GM18498 (cell line): ENCODE data around the gene CCNI2.

Experiments
- ATAC-seq: cut with Tn5 transposase; IDR thresholded peaks from one replicate; pipeline ENCODE4 v1.9.1; 2021; ENCODE audit warnings: mild to moderate bottlenecking, moderate library complexity; ENCODE audit not compliant: unreplicated experiment

The CCNI2 gene

GRCh38 chr5:132749506-132749905 lies 2.3 kb downstream of the CCNI2 start:
- ATAC-seq = no peak

- ATAC-seq = peak; percentile 37
Measured at GRCh38 chr5:132750471-132751230, 3.4 kb downstream of the CCNI2 start.

GRCh38 chr5:132751444-132751843 lies 4.2 kb downstream of the CCNI2 start:
- ATAC-seq = peak; percentile 46

GRCh38 chr5:132751971-132752580 lies 4.8 kb downstream of the CCNI2 start:
- ATAC-seq = no peak

- no peak for ATAC-seq
Measured at GRCh38 chr5:132752581-132753125, 5.4 kb downstream of the CCNI2 start.

GRCh38 chr5:132753135-132753987 lies 6.1 kb downstream of the CCNI2 start:
- no peak for ATAC-seq

GRCh38 chr5:132754111-132754510 lies 6.9 kb downstream of the CCNI2 start:
- no peak for ATAC-seq

- ATAC-seq = no peak
Measured at GRCh38 chr5:132754947-132755346, 7.7 kb downstream of the CCNI2 start.

GRCh38 chr5:132756542-132756941 lies 9.3 kb downstream of the CCNI2 start:
- ATAC-seq = no peak

GRCh38 chr5:132758451-132758850 lies 11.2 kb downstream of the CCNI2 start:
- no peak for ATAC-seq

GRCh38 chr5:132759114-132760048 lies 12.2 kb downstream of the CCNI2 start:
- no peak for ATAC-seq

- ATAC-seq = no peak
Measured at GRCh38 chr5:132760049-132760420, 12.8 kb downstream of the CCNI2 start.

- ATAC-seq = no peak
Measured at GRCh38 chr5:132760601-132761317, 13.5 kb downstream of the CCNI2 start.

- no peak for ATAC-seq
Measured at GRCh38 chr5:132761321-132762240, 14.4 kb downstream of the CCNI2 start.

GRCh38 chr5:132762246-132763000 lies 15.2 kb downstream of the CCNI2 start:
- ATAC-seq = no peak

GRCh38 chr5:132763181-132764036 lies 16.2 kb downstream of the CCNI2 start:
- no peak for ATAC-seq

GRCh38 chr5:132764051-132764450 lies 16.8 kb downstream of the CCNI2 start:
- no peak for ATAC-seq
